DND-41 (cell line): Measurements from ENCODE around the gene TMEM260.

Experiments
- ATAC-seq: fragments of 200-7000 bp; cut with Tn5 transposase; 3 replicates; pipeline ENCODE4 v1.9.1; 2021; ENCODE audit warnings: low read depth; ENCODE audit not compliant: insufficient read depth
- DNase-seq: peaks from one replicate; pipeline ENCODE4 v3.0.0-alpha.2; 2020
- H2AFZ ChIP-seq: 2 replicates; pipeline ENCODE4 v1.6.0; 2012; ENCODE audit warnings: low read depth, low read length
- H3K27ac ChIP-seq: 2 replicates; pipeline ENCODE4 v1.5.1; 2012; ENCODE audit warnings: low read length, inconsistent platforms
- H3K27me3 ChIP-seq: fragments of 200-600 bp; sonication (generic); 2 replicates; pipeline ENCODE4 v1.6.0; 2012; ENCODE audit warnings: low read length, mild to moderate bottlenecking, inconsistent platforms; ENCODE audit not compliant: insufficient read depth, poor library complexity
- H3K36me3 ChIP-seq: 2 replicates; pipeline ENCODE4 v1.5.1; 2012; ENCODE audit warnings: low read length, inconsistent platforms; ENCODE audit not compliant: insufficient read depth
- H3K4me1 ChIP-seq: 2 replicates; pipeline ENCODE4 v1.5.1; 2012; ENCODE audit warnings: mild to moderate bottlenecking, low read length; ENCODE audit not compliant: insufficient read depth
- H3K4me2 ChIP-seq: 2 replicates; pipeline ENCODE4 v1.6.0; 2012; ENCODE audit warnings: mild to moderate bottlenecking, moderate library complexity, low read length, inconsistent platforms; ENCODE audit not compliant: insufficient read depth
- H3K4me3 ChIP-seq, 2 experiments: fragments of 200-600 bp in 1 of 2; shearing (Covaris generic) in 1 of 2; 2 replicates each; pipeline ENCODE4 v1.5.1; 2012 to 2016; ENCODE audit warnings: inconsistent platforms in 2 of 2, low read length in 2 of 2, mild to moderate bottlenecking in 2 of 2, low read depth in 1 of 2, moderate library complexity in 1 of 2
- H3K79me2 ChIP-seq: 2 replicates; pipeline ENCODE4 v1.6.0; 2012; ENCODE audit warnings: low read length, inconsistent platforms; ENCODE audit not compliant: insufficient read depth
- H3K9ac ChIP-seq: 2 replicates; pipeline ENCODE4 v1.6.0; 2012; ENCODE audit warnings: low read depth, mild to moderate bottlenecking, inconsistent platforms, low read length, moderate library complexity
- H3K9me3 ChIP-seq: 2 replicates; pipeline ENCODE4 v1.5.1; 2012; ENCODE audit warnings: low read length, moderate library complexity, mild to moderate bottlenecking, inconsistent platforms; ENCODE audit not compliant: insufficient read depth, severe bottlenecking
- H4K20me1 ChIP-seq: 2 replicates; pipeline ENCODE4 v1.6.0; 2012; ENCODE audit warnings: low read length; ENCODE audit not compliant: insufficient read depth
- EZH2 ChIP-seq: IDR thresholded peaks from 3 replicates; pipeline ENCODE4 v1.6.1; 2012; ENCODE audit warnings: borderline replicate concordance, low read depth, mild to moderate bottlenecking, moderate library complexity, low read length, inconsistent platforms; ENCODE audit not compliant: severe bottlenecking
- TF ChIP-seq, protein P1 (sequence below): IDR thresholded peaks from 2 replicates; pipeline ENCODE4 v1.5.1; 2012; ENCODE audit warnings: borderline replicate concordance, low read length, moderate library complexity, mild to moderate bottlenecking; ENCODE audit not compliant: poor library complexity, severe bottlenecking; ENCODE audit errors: extremely low read depth

Gene TMEM260

DNA sequence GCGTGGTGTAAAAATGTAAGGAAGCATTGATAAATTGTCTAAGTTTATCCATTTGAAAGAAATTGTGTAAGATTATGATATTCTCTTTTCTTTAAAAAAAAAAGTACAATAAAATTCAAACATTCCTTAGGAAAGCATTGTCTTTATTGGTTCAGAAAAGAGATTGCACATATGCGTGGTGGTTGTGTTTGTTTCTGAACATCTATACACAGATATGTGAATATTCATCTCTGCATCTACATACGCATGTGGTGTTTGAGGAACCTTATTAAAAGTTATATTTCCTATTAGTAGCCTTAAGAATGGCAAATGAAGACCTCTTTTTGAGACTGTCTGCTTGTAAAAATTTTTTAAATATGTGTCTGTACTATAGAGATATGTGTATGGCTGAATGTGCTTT, 69.8 kb downstream of the TMEM260 start:
- DNase-seq (no peak), ATAC-seq (no peak)
- H3K4me3 ChIP-seq = no peak overlapping the region
- H3K9ac ChIP-seq = no peak overlapping the region
- no peaks in the 10 kb centered on the region for H3K79me2 ChIP-seq
- no peaks in the 10 kb centered on the region for H3K9me3 ChIP-seq
- H3K4me1 ChIP-seq = no peaks in the 10 kb centered on the region
- H4K20me1 ChIP-seq = no peaks in the 10 kb centered on the region; the same call in 1 of the 2 replicates
- H3K4me2 ChIP-seq = no peak overlapping the region
- peaks cover 11% of the 10 kb centered on the region; the same call in 1 of the 2 replicates for H3K36me3 ChIP-seq
- no peak for TF ChIP-seq EZH2
- TF ChIP-seq, protein P1, sequence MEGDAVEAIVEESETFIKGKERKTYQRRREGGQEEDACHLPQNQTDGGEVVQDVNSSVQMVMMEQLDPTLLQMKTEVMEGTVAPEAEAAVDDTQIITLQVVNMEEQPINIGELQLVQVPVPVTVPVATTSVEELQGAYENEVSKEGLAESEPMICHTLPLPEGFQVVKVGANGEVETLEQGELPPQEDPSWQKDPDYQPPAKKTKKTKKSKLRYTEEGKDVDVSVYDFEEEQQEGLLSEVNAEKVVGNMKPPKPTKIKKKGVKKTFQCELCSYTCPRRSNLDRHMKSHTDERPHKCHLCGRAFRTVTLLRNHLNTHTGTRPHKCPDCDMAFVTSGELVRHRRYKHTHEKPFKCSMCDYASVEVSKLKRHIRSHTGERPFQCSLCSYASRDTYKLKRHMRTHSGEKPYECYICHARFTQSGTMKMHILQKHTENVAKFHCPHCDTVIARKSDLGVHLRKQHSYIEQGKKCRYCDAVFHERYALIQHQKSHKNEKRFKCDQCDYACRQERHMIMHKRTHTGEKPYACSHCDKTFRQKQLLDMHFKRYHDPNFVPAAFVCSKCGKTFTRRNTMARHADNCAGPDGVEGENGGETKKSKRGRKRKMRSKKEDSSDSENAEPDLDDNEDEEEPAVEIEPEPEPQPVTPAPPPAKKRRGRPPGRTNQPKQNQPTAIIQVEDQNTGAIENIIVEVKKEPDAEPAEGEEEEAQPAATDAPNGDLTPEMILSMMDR = no peak
- H2AFZ ChIP-seq = no peak overlapping the region
- H3K27ac ChIP-seq = no peak overlapping the region
- H3K27me3 ChIP-seq = no peaks in the 10 kb centered on the region

DNA sequence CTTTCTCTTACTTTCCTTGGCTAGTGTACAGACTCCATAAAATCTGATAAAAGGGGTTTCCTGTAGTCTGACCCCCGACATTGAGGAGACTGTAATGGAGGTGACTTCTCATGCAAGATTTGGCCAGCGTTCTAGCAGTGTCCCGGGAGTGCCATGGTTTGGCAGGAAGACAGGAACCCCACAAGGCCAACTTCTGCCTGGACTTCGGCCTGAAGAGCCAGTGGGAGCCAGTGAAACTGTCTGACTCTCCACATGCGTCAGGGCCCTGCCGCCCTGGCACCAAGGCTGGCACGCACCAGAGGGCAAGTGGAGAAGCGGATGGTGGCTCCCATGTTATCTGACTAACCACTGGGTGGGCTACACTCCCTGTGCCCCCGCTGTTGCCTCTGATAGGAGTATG, 70.5 kb downstream of the TMEM260 start:
- H3K4me1 ChIP-seq = no peaks in the 10 kb centered on the region
- TF ChIP-seq EZH2 = no peak
- TF ChIP-seq, protein P1 = no peak
- no peak overlapping the region for H3K27ac ChIP-seq
- H2AFZ ChIP-seq = no peak overlapping the region
- ATAC-seq (no peak), DNase-seq (no peak)
- peaks cover 11% of the 10 kb centered on the region; the same call in 1 of the 2 replicates for H3K36me3 ChIP-seq
- no peak overlapping the region for H3K4me3 ChIP-seq
- no peaks in the 10 kb centered on the region for H3K27me3 ChIP-seq
- H3K9ac ChIP-seq = no peak overlapping the region
- H4K20me1 ChIP-seq = no peaks in the 10 kb centered on the region; the same call in 1 of the 2 replicates
- H3K9me3 ChIP-seq = no peaks in the 10 kb centered on the region
- H3K4me2 ChIP-seq = no peak overlapping the region
- H3K79me2 ChIP-seq = no peaks in the 10 kb centered on the region

DNA sequence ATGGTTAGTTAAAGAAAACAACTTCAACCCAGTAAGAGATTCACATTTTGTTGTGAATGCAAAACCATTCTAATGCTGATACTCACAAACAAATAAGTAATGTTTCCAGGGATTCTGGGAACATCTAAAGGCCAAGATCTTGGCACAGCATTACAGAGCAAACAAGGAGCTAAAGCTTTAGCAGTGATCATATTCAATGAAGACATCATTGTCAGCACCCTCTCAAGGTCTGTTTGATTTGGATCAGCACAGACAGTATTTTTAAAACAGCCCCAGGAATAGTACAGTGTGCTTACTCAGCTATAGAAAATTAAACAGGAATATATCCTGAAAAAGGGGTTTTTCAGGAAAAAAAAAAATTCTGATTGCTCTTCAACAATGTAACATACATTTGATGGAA, 71.4 kb downstream of the TMEM260 start:
- no peak overlapping the region for H3K9ac ChIP-seq
- no peak for DNase-seq
- no peaks in the 10 kb centered on the region for H3K9me3 ChIP-seq
- no peaks in the 10 kb centered on the region for H3K4me1 ChIP-seq
- H3K36me3 ChIP-seq = peaks cover 11% of the 10 kb centered on the region; the same call in 1 of the 2 replicates
- no peak for ATAC-seq
- H3K27me3 ChIP-seq = no peaks in the 10 kb centered on the region
- H3K79me2 ChIP-seq = no peaks in the 10 kb centered on the region
- no peak overlapping the region for H2AFZ ChIP-seq
- H3K27ac ChIP-seq = no peak overlapping the region
- no peak overlapping the region for H3K4me3 ChIP-seq
- TF ChIP-seq EZH2 = no peak
- TF ChIP-seq, protein P1 = no peak
- no peak overlapping the region for H3K4me2 ChIP-seq
- H4K20me1 ChIP-seq = no peaks in the 10 kb centered on the region; the same call in 1 of the 2 replicates

DNA sequence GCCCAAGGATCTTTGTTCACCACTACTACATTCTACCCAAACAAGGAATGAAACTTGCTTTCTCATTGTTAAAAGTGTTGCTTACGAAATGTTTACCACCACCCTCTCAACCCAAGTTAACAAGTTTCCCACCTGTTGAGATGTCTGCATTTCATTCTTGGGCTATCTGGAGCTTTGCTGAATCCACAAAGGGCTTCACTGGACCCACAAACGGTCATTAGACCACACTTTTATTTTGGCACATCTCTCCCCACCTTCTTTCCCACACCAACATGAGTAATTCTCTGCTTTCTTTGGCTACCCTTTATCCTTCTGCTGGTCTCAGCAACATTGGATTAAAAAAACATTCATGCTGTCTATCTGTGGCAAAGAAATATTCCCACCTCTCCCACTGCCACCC, 78.0 kb downstream of the TMEM260 start:
- no peaks in the 10 kb centered on the region for H3K36me3 ChIP-seq
- no peaks in the 10 kb centered on the region for H4K20me1 ChIP-seq
- no peak overlapping the region for H3K27ac ChIP-seq
- DNase-seq (no peak), ATAC-seq (no peak)
- H3K4me3 ChIP-seq = no peak overlapping the region
- H3K79me2 ChIP-seq = no peaks in the 10 kb centered on the region
- no peaks in the 10 kb centered on the region for H3K9me3 ChIP-seq
- TF ChIP-seq, protein P1 = no peak
- no peak for TF ChIP-seq EZH2
- no peak overlapping the region for H3K9ac ChIP-seq
- H3K4me1 ChIP-seq = no peaks in the 10 kb centered on the region
- H2AFZ ChIP-seq = no peak overlapping the region
- no peak overlapping the region for H3K4me2 ChIP-seq
- no peaks in the 10 kb centered on the region for H3K27me3 ChIP-seq
